ENCODE results near the gene HOXA9.

HOXA9 gene

GRCh38 chr7:27185013-27185853 lies 19.9 kb upstream of the HOXA9 start, which contains the start of gene HOXA11:
HOXA11 (minus strand) TSS chr7:27185232; CDS start chr7:27185144, 88 bp downstream.
- no peak within 1 kb of the TSS for H3K27ac Mint-ChIP-seq
- peak in 1 of 2 donors; percentile 16 for DNase-seq
- peaks cover 59% of the 10 kb centered on the region for H3K4me1 Mint-ChIP-seq
- H3K4me3 Mint-ChIP-seq = peak within 1 kb of the TSS; percentile 74 to 75
- peak; percentile 22 for ATAC-seq
- H3K27me3 Mint-ChIP-seq = peaks cover 100% of the 10 kb centered on the region
- H3K9me3 Mint-ChIP-seq = no peaks in the 10 kb centered on the region

- Mint-ChIP-seq H3K27me3 (peaks cover 100% of the 10 kb centered on the region), H3K27ac (no peak overlapping the region), H3K9me3 (no peaks in the 10 kb centered on the region), H3K4me1 (peaks cover 59% of the 10 kb centered on the region), H3K4me3 (peak overlapping the region; percentile 74 to 75)
- ATAC-seq = peak; percentile 37
- peak in 1 of 2 donors; percentile 29 for DNase-seq
These were observed 19.1 kb upstream of the HOXA9 start for GRCh38 chr7:27184337-27185012.

GRCh38 chr7:27183682-27184336 lies 18.5 kb upstream of the HOXA9 start:
- ATAC-seq = no peak
- Mint-ChIP-seq H3K27ac (no peak overlapping the region), H3K9me3 (no peaks in the 10 kb centered on the region), H3K27me3 (peaks cover 100% of the 10 kb centered on the region), H3K4me3 (peak overlapping the region; percentile 74 to 75), H3K4me1 (peaks cover 53% of the 10 kb centered on the region)
- DNase-seq = peak in 1 of 2 donors; percentile 15

GRCh38 chr7:27182861-27183681 lies 17.7 kb upstream of the HOXA9 start:
- Mint-ChIP-seq H3K4me3 (peak overlapping the region; percentile 56 to 74), H3K4me1 (peaks cover 46% of the 10 kb centered on the region)

GRCh38 chr7:27182285-27182841 lies 17.0 kb upstream of the HOXA9 start:
- Mint-ChIP-seq H3K4me1 (peaks cover 39% of the 10 kb centered on the region), H3K27ac (no peak overlapping the region), H3K27me3 (peaks cover 100% of the 10 kb centered on the region), H3K9me3 (no peaks in the 10 kb centered on the region), H3K4me3 (no peak overlapping the region)
- DNase-seq = peak in 1 of 2 donors; percentile 3
- no peak for ATAC-seq

More at GRCh38 chr7:27182861-27183681, 17.7 kb upstream of the HOXA9 start:
- DNase-seq (peak in 1 of 2 donors; percentile 8), ATAC-seq (no peak)
- H3K27ac Mint-ChIP-seq = no peak overlapping the region
- H3K27me3 Mint-ChIP-seq = peaks cover 100% of the 10 kb centered on the region
- H3K9me3 Mint-ChIP-seq = no peaks in the 10 kb centered on the region

GRCh38 chr7:27181795-27182275 lies 16.5 kb upstream of the HOXA9 start:
- ATAC-seq (no peak), DNase-seq (peak in 1 of 2 donors; percentile 7)
- H3K27ac Mint-ChIP-seq = no peak overlapping the region
- no peaks in the 10 kb centered on the region for H3K9me3 Mint-ChIP-seq
- peaks cover 36% of the 10 kb centered on the region for H3K4me1 Mint-ChIP-seq
- no peak overlapping the region for H3K4me3 Mint-ChIP-seq
- peaks cover 100% of the 10 kb centered on the region for H3K27me3 Mint-ChIP-seq

- H3K27me3 Mint-ChIP-seq = peaks cover 100% of the 10 kb centered on the region
- no peaks in the 10 kb centered on the region for H3K9me3 Mint-ChIP-seq
- peak in 1 of 2 donors; percentile 2 for DNase-seq
- no peak for ATAC-seq
- H3K4me1 Mint-ChIP-seq = peaks cover 28% of the 10 kb centered on the region
- no peak overlapping the region for H3K27ac Mint-ChIP-seq
- H3K4me3 Mint-ChIP-seq = peak overlapping the region in 1 of 2 donors; percentile 46
These were observed 15.4 kb upstream of the HOXA9 start for GRCh38 chr7:27180431-27181420.

GRCh38 chr7:27179503-27180430 lies 14.4 kb upstream of the HOXA9 start:
- ATAC-seq (peak; percentile 73), DNase-seq (peak; percentile 72 to 75)
- Mint-ChIP-seq H3K4me1 (peaks cover 22% of the 10 kb centered on the region), H3K4me3 (peak overlapping the region; percentile 43 to 46), H3K27ac (no peak overlapping the region), H3K9me3 (no peaks in the 10 kb centered on the region), H3K27me3 (peaks cover 100% of the 10 kb centered on the region)

- no peak for ATAC-seq
- Mint-ChIP-seq H3K27ac (no peak overlapping the region), H3K4me3 (no peak overlapping the region), H3K9me3 (no peaks in the 10 kb centered on the region), H3K27me3 (peaks cover 100% of the 10 kb centered on the region), H3K4me1 (peaks cover 20% of the 10 kb centered on the region)
- DNase-seq = peak in 1 of 2 donors; percentile 3
These were observed 13.7 kb upstream of the HOXA9 start for GRCh38 chr7:27179030-27179429.

- no peaks in the 10 kb centered on the region for H3K9me3 Mint-ChIP-seq
- DNase-seq (peak in 1 of 2 donors; percentile 1), ATAC-seq (no peak)
- H3K4me1 Mint-ChIP-seq = peaks cover 20% of the 10 kb centered on the region
- H3K27ac Mint-ChIP-seq = no peak overlapping the region
- peaks cover 95% of the 10 kb centered on the region for H3K27me3 Mint-ChIP-seq
- H3K4me3 Mint-ChIP-seq = no peak overlapping the region
These were observed 13.0 kb upstream of the HOXA9 start for GRCh38 chr7:27178366-27178765.

GRCh38 chr7:27177795-27178320 lies 12.5 kb upstream of the HOXA9 start:
- Mint-ChIP-seq H3K9me3 (no peaks in the 10 kb centered on the region), H3K4me3 (no peak overlapping the region), H3K4me1 (peaks cover 21% of the 10 kb centered on the region), H3K27ac (no peak overlapping the region), H3K27me3 (peaks cover 95% of the 10 kb centered on the region)
- ATAC-seq = no peak
- DNase-seq = no peak

GRCh38 chr7:27176962-27177794 lies 11.8 kb upstream of the HOXA9 start:
- H3K9me3 Mint-ChIP-seq = no peaks in the 10 kb centered on the region
- H3K27me3 Mint-ChIP-seq = peaks cover 95% of the 10 kb centered on the region
- H3K27ac Mint-ChIP-seq = no peak overlapping the region
- ATAC-seq = no peak
- H3K4me3 Mint-ChIP-seq = no peak overlapping the region
- DNase-seq = no peak
- H3K4me1 Mint-ChIP-seq = peaks cover 24% of the 10 kb centered on the region
